Measurements from ENCODE around the gene ZNF714. TPM values are rescaled to one million over a fixed set of nuclear protein-coding genes. Genes with fewer than 3 reads are reported as not detected.
"Not testable (repeated sequence)": the region's sequence is repeated elsewhere in the genome, so short reads cannot be mapped to it uniquely, and the experiment has no call there.

Gene ZNF714
- total RNA-seq, 2 experiments from 2014 or later = 11.6 to 11.8 TPM

DNA sequence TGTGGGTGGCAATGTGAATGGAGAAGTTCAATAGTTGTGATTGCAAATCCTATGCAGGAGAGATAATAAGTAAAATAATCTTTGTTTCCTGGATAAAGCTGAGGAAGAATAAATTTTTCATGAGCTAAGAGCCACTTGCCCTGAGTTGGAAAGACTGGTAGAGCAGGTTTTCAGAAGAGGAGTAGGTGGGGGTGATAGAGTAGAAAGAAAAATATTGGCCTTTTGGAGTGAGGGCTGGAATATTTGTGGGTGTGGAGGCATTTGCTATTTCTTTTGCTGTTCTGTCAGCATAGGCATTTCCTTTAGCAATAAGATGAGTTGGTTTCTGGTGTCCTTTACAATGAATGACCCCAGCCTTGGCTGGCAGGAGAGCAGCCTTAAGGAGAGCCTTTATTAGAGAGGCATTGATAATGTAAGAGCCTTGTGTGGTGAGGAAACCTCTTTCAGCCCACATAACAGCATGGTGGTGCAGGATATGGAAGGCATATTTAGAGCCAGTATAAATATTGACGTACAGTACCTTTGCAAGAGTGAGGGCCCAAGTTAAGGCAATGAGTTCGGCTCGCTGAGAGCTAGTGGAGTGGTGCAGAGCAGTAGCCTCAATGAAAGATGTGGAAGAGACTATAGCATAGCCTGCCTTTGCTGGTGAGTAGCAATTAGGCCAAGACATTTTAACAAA, 48.2 kb downstream of the ZNF714 start:
- intact Hi-C loops (cut with micrococcal nuclease) = no loop called here
- CTCF ChIA-PET = no interaction called here
- Mint-ChIP-seq H3K27me3 (peaks cover 4% of the 10 kb centered on the region), H3K9me3 (peaks cover 6% of the 10 kb centered on the region), H3K4me3 (no peak overlapping the region), H3K4me1 (ENCODE audit: low read depth) (no peaks in the 10 kb centered on the region), H3K36me3 (ENCODE audit: low read depth) (no peaks in the 10 kb centered on the region), H3K27ac (no peak overlapping the region)
- POLR2A ChIA-PET = no interaction called here
- DNase-seq (no peak), ATAC-seq (no peak)
- TF ChIP-seq, protein P1, sequence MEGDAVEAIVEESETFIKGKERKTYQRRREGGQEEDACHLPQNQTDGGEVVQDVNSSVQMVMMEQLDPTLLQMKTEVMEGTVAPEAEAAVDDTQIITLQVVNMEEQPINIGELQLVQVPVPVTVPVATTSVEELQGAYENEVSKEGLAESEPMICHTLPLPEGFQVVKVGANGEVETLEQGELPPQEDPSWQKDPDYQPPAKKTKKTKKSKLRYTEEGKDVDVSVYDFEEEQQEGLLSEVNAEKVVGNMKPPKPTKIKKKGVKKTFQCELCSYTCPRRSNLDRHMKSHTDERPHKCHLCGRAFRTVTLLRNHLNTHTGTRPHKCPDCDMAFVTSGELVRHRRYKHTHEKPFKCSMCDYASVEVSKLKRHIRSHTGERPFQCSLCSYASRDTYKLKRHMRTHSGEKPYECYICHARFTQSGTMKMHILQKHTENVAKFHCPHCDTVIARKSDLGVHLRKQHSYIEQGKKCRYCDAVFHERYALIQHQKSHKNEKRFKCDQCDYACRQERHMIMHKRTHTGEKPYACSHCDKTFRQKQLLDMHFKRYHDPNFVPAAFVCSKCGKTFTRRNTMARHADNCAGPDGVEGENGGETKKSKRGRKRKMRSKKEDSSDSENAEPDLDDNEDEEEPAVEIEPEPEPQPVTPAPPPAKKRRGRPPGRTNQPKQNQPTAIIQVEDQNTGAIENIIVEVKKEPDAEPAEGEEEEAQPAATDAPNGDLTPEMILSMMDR (IDR thresholded peaks at IDR 0.05) = no peak

DNA sequence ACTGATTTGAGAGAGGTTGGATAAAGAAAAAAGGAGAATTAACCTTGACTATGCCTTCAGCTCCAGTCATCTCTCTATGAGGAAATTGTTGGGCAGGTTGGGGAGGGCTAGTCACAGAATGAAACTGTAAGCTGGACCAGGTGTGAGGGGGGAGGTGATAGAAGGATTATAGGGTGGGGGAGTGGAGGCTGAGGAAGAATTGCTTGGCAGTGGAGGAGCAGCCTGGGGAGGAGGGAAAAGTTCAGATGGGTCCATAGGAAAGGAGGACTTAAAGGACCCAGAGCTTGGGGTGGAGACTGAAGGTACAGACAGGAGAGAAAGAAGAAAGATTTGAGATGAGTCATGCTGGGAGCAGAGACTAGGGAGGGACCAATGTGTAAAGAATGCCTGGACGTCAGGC, 51.6 kb downstream of the ZNF714 start:
- Mint-ChIP-seq H3K4me1 (ENCODE audit: low read depth) (no peaks in the 10 kb centered on the region), H3K9me3 (peaks cover 4% of the 10 kb centered on the region), H3K27ac (no peak overlapping the region), H3K4me3 (no peak overlapping the region), H3K27me3 (peaks cover 4% of the 10 kb centered on the region), H3K36me3 (ENCODE audit: low read depth) (no peaks in the 10 kb centered on the region)
- DNase-seq (no peak), ATAC-seq (no peak)
- TF ChIP-seq, protein P1 (IDR thresholded peaks at IDR 0.05) = no peak
- ChIA-PET CTCF (no interaction called here), POLR2A (interaction anchor here (0.8 to 1.1 kb wide), 2 partner anchors 8 to 12 kb away, joined by 3 to 4 read pairs; partner anchors contain the start of gene ZNF431)
- intact Hi-C loops (cut with micrococcal nuclease) = no loop called here

DNA sequence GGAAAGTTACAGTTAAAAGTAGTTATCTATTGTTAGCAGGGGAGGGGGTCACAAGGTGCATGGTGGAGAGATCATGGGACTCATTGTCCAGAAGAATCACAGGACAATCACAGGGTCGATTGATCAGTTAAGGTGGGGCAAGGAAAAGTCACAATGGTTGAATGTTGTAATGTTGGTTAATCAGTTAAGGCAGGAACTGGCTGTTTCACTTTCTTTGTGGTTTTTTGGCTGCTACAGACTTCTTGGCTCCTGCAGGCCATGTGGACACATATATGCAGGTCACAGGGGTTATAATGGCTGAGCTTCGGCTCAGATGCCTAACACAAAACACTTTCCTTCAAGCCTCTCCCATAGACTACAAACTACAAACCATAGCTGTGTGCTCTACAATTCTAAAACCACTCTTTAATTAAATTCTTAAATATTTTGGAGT, 52.9 kb downstream of the ZNF714 start:
- peaks cover 4% of the 10 kb centered on the region for H3K27me3 Mint-ChIP-seq
- no peak for ATAC-seq
- ChIA-PET CTCF (no interaction called here), POLR2A (no interaction called here)
- H3K36me3 Mint-ChIP-seq (ENCODE audit: low read depth) = no peaks in the 10 kb centered on the region
- no peak overlapping the region for H3K4me3 Mint-ChIP-seq
- no peak for DNase-seq
- peaks cover 4% of the 10 kb centered on the region for H3K9me3 Mint-ChIP-seq
- TF ChIP-seq, protein P1 (IDR thresholded peaks at IDR 0.05) = no peak
- H3K4me1 Mint-ChIP-seq (ENCODE audit: low read depth) = no peaks in the 10 kb centered on the region
- intact Hi-C loops (cut with micrococcal nuclease) = no loop called here
- no peak overlapping the region for H3K27ac Mint-ChIP-seq

DNA sequence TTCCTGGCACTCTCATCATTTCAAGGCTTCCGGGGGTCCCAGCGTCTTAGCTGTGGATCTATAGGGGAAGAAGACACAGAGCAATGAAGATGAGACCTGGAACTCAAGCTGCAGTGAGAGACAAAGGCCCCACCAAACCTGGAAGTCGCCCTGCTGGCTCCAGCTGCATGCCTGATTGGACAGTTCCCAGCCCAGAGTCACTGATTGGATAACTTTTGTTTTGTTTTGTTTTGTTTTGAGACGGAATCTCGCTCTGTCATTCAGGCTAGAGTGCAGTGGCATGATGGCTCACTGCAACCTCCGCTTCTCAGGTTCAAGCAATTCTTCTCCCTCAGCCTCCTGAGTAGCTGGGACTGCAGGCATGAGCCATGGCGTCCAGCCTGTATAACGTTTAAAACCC, 53.4 kb downstream of the ZNF714 start:
- intact Hi-C loops (cut with micrococcal nuclease) = no loop called here

DNA sequence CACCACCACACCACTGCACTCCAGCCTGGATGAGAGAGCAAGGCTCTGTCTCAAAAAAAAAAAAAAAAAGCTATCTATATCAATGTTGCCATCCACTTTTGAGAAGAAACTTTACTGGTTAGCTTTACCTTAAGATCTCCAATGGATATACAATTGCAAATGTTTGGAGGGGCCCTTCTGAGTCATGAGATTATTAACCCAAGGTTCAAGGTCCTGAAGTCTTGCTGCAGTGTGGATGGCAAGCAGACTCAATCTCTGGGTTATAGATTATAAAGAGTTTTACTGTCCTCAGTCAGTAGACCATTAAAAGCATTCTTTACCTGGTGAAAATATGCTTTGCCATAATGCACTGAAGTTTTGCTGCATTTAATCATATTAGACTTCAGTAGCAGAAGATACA, 56.1 kb downstream of the ZNF714 start:
- Mint-ChIP-seq H3K9me3 (no peaks in the 10 kb centered on the region), H3K4me3 (no peak overlapping the region), H3K27me3 (peaks cover 4% of the 10 kb centered on the region), H3K36me3 (ENCODE audit: low read depth) (peaks cover 3% of the 10 kb centered on the region), H3K4me1 (ENCODE audit: low read depth) (peaks cover 10% of the 10 kb centered on the region), H3K27ac (no peak overlapping the region)
- TF ChIP-seq, protein P1 (IDR thresholded peaks at IDR 0.05) = no peak
- ATAC-seq (no peak), DNase-seq (no peak)
- intact Hi-C loops (cut with micrococcal nuclease) = no loop called here
- POLR2A ChIA-PET = interaction anchor here (0.6 kb wide), 1 partner anchor 1362 kb away, joined by 3 read pairs; no protein-coding TSS in a partner anchor
- CTCF ChIA-PET = no interaction called here

More for the DNA sequence above, 53.4 kb downstream of the ZNF714 start:
- no peak overlapping the region for H3K27ac Mint-ChIP-seq
- H3K36me3 Mint-ChIP-seq (ENCODE audit: low read depth) = no peaks in the 10 kb centered on the region
- ATAC-seq (no peak), DNase-seq (no peak)
- no peaks in the 10 kb centered on the region for H3K4me1 Mint-ChIP-seq (ENCODE audit: low read depth)
- no peak overlapping the region for H3K4me3 Mint-ChIP-seq
- H3K9me3 Mint-ChIP-seq = peaks cover 1% of the 10 kb centered on the region
- POLR2A ChIA-PET = no interaction called here
- peaks cover 4% of the 10 kb centered on the region for H3K27me3 Mint-ChIP-seq
- TF ChIP-seq, protein P1 (IDR thresholded peaks at IDR 0.05) = no peak
- CTCF ChIA-PET = no interaction called here

DNA sequence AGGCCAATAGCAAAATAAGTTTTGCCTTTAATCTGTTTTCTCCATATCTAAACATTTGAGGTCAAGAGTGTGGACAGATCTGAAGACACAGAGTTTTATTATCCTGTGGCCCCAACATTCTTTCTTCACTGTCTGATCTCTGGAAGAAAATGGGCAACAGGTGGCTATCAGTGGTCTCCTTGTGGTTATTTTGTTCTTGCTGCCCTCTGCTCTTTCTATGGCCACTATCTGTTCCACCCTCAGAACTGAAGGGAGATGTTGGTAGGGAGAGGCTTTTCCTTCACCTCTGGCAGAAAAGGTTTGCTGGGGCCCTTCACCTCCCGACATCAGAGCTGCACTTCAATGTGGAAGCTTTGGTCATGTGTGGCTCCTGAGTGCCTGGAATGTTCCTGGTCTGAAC, 59.0 kb downstream of the ZNF714 start:
- intact Hi-C loops (cut with micrococcal nuclease) = loop anchor here (10.0 kb wide), 1 partner anchor 116 kb away; the partner anchor contains the start of gene ZNF430
- Mint-ChIP-seq H3K36me3 (ENCODE audit: low read depth) (peaks cover 28% of the 10 kb centered on the region), H3K27ac (peak overlapping the region; percentile 11), H3K4me1 (ENCODE audit: low read depth) (peaks cover 29% of the 10 kb centered on the region)
- H3K4me3 Mint-ChIP-seq, DNase-seq, ATAC-seq, H3K9me3 Mint-ChIP-seq, POLR2A ChIA-PET, H3K27me3 Mint-ChIP-seq: not testable (repeated sequence)
- CTCF ChIA-PET = interaction anchor here (1.2 kb wide), 1 partner anchor 57 kb away, joined by 3 read pairs; no protein-coding TSS in a partner anchor
